ENCODE measurements around the gene TRIM71. TPM values are rescaled to one million over a fixed set of nuclear protein-coding genes. Genes with fewer than 3 reads are reported as not detected.
"Not testable (repeated sequence)": the region's sequence is repeated elsewhere in the genome, so short reads cannot be mapped to it uniquely, and the experiment has no call there.

The TRIM71 gene
- total and polyA plus RNA-seq, 7 donors = not detected

GRCh38 chr3:32781211-32781968, 36.4 kb upstream of the TRIM71 start:
- whole genome bisulfite sequencing, 2 donors = 2% methylated on average over 59 of the region's 59 CpGs
- Histone ChIP-seq H3K27me3 (peaks cover 0 to 4% (median 0%) of the 10 kb centered on the region in 3 donors), H3K9me3 (no peaks in the 10 kb centered on the region), H3K4me1 (peaks cover 0 to 15% (median 9%) of the 10 kb centered on the region in 4 donors), H3K27ac (no peak overlapping the region), H3K4me3 (peak overlapping the region; percentile 39 to 59 (median 49)), H3K36me3 (no peaks in the 10 kb centered on the region)
- DNase-seq = peak; percentile 73
- TF ChIP-seq POLR2AphosphoS5 (IDR thresholded peaks at IDR 0.05) (no peak), CTCF (IDR thresholded peaks at IDR 0.05) (peak in 3 of 4 experiments; percentile 37 to 84 (median 46))
- intact Hi-C loops (cut with DNase I) = no loop called here

- DNase-seq = peak; percentile 4
- H3K27ac ChIP-seq; H3K36me3 ChIP-seq; H3K9me3 ChIP-seq; intact Hi-C loops (cut with DNase I); H3K27me3 ChIP-seq: not testable (repeated sequence)
- peaks cover 0 to 15% (median 9%) of the 10 kb centered on the region in 4 donors for H3K4me1 ChIP-seq
- H3K4me3 ChIP-seq = peak overlapping the region in 1 of 4 donors; percentile 56
- WGBS, 2 donors = 88 to 96% methylated on average over 9 of the region's 9 CpGs
These were observed 35.9 kb upstream of the TRIM71 start for GRCh38 chr3:32781969-32782270.

GRCh38 chr3:32782407-32782806, 35.4 kb upstream of the TRIM71 start:
- 94 to 96% methylated on average over 3 of the region's 3 CpGs for WGBS, 2 donors
- TF ChIP-seq EP300 (IDR thresholded peaks at IDR 0.05) (no peak), POLR2A (IDR thresholded peaks at IDR 0.05) (no peak), POLR2AphosphoS5 (IDR thresholded peaks at IDR 0.05) (no peak), CTCF (IDR thresholded peaks at IDR 0.05) (no peak)
- Histone ChIP-seq H3K36me3 (no peaks in the 10 kb centered on the region), H3K4me1 (peaks cover 0 to 15% (median 9%) of the 10 kb centered on the region in 4 donors), H3K9me3 (no peaks in the 10 kb centered on the region), H3K4me3 (no peak overlapping the region), H3K27ac (no peak overlapping the region), H3K27me3 (peaks cover 0 to 4% (median 0%) of the 10 kb centered on the region in 3 donors)
- DNase-seq = peak; percentile 20
- intact Hi-C loops (cut with DNase I) = no loop called here

DNA sequence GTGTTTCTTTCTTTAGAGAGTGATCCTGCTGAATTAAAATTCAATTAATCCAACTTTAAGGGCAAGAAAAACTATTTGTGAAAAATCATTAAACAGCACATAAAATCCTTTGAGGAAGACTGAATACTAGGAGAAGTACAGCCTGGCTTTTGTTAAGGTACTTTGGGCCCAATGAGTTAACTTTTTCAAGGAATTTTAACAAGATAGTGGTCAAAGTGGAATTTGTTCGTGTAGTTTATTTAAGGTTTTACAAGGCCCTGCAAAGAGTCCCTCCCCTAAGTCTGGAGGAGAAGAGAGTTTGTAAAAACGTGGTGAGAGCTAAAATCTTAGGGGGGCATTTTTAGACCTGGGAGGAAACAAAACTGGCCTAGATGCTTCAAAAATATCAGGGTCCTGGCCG, 26.0 kb upstream of the TRIM71 start:
- WGBS, 2 donors = 27 to 56% methylated on average over 3 of the region's 3 CpGs
- H3K27me3 ChIP-seq = no peaks in the 10 kb centered on the region
- H3K4me3 ChIP-seq = no peak overlapping the region
- H3K9me3 ChIP-seq = no peaks in the 10 kb centered on the region
- H3K36me3 ChIP-seq = no peaks in the 10 kb centered on the region
- TF ChIP-seq POLR2A (IDR thresholded peaks at IDR 0.05) = no peak
- TF ChIP-seq POLR2AphosphoS5 (IDR thresholded peaks at IDR 0.05) = no peak
- no peak for TF ChIP-seq CTCF (IDR thresholded peaks at IDR 0.05)
- H3K27ac ChIP-seq = no peak overlapping the region
- no peak for DNase-seq
- no peaks in the 10 kb centered on the region for H3K4me1 ChIP-seq
- intact Hi-C loops (cut with DNase I) = no loop called here

DNA sequence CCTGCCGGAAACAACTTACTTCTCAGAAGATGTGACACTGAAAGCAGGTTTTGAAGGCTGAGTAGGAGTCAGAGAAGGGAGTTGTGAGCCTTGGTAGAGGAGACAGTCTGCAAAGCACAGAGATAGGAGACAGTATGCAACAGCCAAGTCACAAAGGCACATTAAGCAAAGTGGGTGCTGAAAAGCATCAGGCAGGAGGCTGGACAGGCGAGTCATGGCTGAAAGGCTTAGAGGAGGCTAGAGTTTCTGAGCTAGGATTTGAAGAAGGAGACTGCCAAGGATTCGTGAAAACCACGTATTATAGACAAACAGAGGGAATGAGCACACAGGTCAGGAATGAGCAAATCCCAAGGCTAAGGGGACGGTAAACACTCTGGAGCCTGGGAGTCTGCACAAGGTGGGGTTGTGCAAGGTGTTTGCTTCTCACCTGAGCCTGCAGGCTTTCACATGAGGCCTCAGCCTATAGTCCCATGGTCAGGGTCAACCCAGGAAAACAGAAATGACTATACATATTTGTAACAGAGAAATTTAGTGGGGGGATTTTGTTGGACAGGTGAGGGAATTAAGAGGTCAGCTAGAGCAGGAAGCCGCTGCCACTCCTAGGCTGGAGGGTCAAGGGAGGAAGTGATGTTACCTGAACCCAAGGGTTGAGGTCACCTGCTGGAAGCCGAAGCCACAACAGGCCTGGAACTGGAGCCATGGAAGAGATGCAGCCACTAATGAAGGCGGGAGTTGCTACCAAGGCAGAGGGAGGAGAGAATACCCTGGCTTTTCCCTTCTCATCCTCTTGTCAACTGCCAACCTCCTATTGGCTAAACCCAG, 23.1 kb upstream of the TRIM71 start:
- intact Hi-C loops (cut with DNase I) = no loop called here
- TF ChIP-seq POLR2AphosphoS5 (IDR thresholded peaks at IDR 0.05) (no peak), CTCF (IDR thresholded peaks at IDR 0.05) (no peak), EP300 (IDR thresholded peaks at IDR 0.05) (no peak), POLR2A (IDR thresholded peaks at IDR 0.05) (no peak)
- Histone ChIP-seq H3K27me3 (no peaks in the 10 kb centered on the region), H3K36me3 (no peaks in the 10 kb centered on the region), H3K4me3 (no peak overlapping the region), H3K9me3 (no peaks in the 10 kb centered on the region), H3K27ac (no peak overlapping the region), H3K4me1 (no peaks in the 10 kb centered on the region)
- DNase-seq = no peak
- WGBS, 2 donors = 82 to 86% methylated on average over 8 of the region's 8 CpGs

DNA sequence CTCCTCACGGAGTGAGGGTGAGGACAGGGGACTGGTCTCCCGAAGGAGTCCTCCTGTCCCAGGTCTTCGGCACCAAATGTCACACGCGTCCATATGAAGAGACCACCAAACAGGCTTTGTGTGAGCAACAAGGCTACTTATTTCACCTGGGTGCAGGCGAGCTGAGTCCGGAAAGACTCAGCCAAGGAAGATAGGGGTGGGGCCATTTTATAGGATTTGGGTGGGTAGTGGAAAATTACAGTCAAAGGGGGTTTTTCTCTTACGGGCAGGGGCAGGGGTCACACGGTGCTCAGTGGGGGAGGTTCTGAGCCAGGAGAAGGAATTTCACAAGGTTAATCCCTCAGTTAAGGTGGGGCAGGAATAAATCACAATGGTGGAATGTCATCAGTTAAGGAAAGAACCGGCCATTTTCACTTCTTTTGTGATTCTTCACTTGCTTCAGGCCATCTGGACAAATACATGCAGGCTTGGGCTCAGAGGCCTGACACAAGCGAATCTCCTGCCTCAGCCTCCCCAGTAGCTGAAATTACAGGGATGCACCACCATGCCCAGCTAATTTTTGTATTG, 21.3 kb upstream of the TRIM71 start:
- WGBS, 2 donors = 76 to 89% methylated on average over 11 of the region's 11 CpGs
- intact Hi-C loops (cut with DNase I) = not testable (repeated sequence)

More for the DNA sequence above, 21.3 kb upstream of the TRIM71 start:
- not testable (repeated sequence) for H3K4me3 ChIP-seq, H3K27me3 ChIP-seq, H3K27ac ChIP-seq, H3K4me1 ChIP-seq, DNase-seq, H3K36me3 ChIP-seq, H3K9me3 ChIP-seq
